ENCODE data around the gene CEP70. TPM values are rescaled to one million over a fixed set of nuclear protein-coding genes. Genes with fewer than 3 reads are reported as not detected.

CEP70 gene
- total and polyA plus RNA-seq, 2 of the 13 experiments (the other 11 are each of a cell fraction or from before 2014, with no cell fraction given), result 4.0 to 22.3 TPM

- TF ChIP-seq ZNF740 (CRISPR knock-in tag; IDR thresholded peaks at IDR 0.05), result peak; percentile 63; the same call in 1 of the 2 replicates
- TF ChIP-seq, protein P1, sequence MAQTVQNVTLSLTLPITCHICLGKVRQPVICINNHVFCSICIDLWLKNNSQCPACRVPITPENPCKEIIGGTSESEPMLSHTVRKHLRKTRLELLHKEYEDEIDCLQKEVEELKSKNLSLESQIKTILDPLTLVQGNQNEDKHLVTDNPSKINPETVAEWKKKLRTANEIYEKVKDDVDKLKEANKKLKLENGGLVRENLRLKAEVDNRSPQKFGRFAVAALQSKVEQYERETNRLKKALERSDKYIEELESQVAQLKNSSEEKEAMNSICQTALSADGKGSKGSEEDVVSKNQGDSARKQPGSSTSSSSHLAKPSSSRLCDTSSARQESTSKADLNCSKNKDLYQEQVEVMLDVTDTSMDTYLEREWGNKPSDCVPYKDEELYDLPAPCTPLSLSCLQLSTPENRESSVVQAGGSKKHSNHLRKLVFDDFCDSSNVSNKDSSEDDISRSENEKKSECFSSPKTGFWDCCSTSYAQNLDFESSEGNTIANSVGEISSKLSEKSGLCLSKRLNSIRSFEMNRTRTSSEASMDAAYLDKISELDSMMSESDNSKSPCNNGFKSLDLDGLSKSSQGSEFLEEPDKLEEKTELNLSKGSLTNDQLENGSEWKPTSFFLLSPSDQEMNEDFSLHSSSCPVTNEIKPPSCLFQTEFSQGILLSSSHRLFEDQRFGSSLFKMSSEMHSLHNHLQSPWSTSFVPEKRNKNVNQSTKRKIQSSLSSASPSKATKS (CRISPR knock-in tag; IDR thresholded peaks at IDR 0.05), result no peak
- TF ChIP-seq ZEB1 (IDR thresholded peaks at IDR 0.05; ENCODE audit: insufficient replicate concordance, low read depth), result peak; percentile 45
- TF ChIP-seq ZNF337 (CRISPR knock-in tag; IDR thresholded peaks at IDR 0.05; ENCODE audit: borderline replicate concordance, low read depth), result no peak
- peak; percentile 66; the same call in 1 of the 2 replicates for TF ChIP-seq ZNF138 (CRISPR knock-in tag; IDR thresholded peaks at IDR 0.05; ENCODE audit: low read depth)
- TF ChIP-seq SYNCRIP (IDR thresholded peaks at IDR 0.05; ENCODE audit: insufficient read depth, low read depth, low read length), result no peak
- no peak for TF ChIP-seq CBX2 (IDR thresholded peaks at IDR 0.05; ENCODE audit: low read depth, low read length)
- no peak for TF ChIP-seq CBX2 (CRISPR knock-in tag; IDR thresholded peaks at IDR 0.05; ENCODE audit: low read depth)
- TF ChIP-seq THYN1 (CRISPR knock-in tag; IDR thresholded peaks at IDR 0.05; ENCODE audit: borderline replicate concordance, low read depth), result no peak
- no peak for TF ChIP-seq HDAC6 (IDR thresholded peaks at IDR 0.05; ENCODE audit: low read depth, low read length)
- TF ChIP-seq, protein P2, sequence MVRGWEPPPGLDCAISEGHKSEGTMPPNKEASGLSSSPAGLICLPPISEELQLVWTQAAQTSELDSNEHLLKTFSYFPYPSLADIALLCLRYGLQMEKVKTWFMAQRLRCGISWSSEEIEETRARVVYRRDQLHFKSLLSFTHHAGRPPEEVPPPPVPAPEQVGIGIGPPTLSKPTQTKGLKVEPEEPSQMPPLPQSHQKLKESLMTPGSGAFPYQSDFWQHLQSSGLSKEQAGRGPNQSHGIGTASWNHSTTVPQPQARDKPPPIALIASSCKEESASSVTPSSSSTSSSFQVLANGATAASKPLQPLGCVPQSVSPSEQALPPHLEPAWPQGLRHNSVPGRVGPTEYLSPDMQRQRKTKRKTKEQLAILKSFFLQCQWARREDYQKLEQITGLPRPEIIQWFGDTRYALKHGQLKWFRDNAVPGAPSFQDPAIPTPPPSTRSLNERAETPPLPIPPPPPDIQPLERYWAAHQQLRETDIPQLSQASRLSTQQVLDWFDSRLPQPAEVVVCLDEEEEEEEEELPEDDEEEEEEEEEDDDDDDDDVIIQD (CRISPR knock-in tag; IDR thresholded peaks at IDR 0.05; ENCODE audit: low read depth), result peak; percentile 99
- 0 out of 2 replicates have a peak, but pooled peaks have one; percentile 56 for TF ChIP-seq ZNF225 (CRISPR knock-in tag; IDR thresholded peaks at IDR 0.05)
- peak; percentile 75; the same call in 1 of the 2 replicates for TF ChIP-seq HOXD1 (CRISPR knock-in tag; IDR thresholded peaks at IDR 0.05)
- TF ChIP-seq, protein P3, sequence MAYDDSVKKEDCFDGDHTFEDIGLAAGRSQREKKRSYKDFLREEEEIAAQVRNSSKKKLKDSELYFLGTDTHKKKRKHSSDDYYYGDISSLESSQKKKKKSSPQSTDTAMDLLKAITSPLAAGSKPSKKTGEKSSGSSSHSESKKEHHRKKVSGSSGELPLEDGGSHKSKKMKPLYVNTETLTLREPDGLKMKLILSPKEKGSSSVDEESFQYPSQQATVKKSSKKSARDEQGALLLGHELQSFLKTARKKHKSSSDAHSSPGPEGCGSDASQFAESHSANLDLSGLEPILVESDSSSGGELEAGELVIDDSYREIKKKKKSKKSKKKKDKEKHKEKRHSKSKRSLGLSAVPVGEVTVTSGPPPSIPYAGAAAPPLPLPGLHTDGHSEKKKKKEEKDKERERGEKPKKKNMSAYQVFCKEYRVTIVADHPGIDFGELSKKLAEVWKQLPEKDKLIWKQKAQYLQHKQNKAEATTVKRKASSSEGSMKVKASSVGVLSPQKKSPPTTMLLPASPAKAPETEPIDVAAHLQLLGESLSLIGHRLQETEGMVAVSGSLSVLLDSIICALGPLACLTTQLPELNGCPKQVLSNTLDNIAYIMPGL (CRISPR knock-in tag; IDR thresholded peaks at IDR 0.05; ENCODE audit: borderline replicate concordance in 1 of 2, low read depth in 1 of 2), result peak; percentile 73 to 84; a peak in 2 of 4 replicates
- TF ChIP-seq IKZF1 (IDR thresholded peaks at IDR 0.05), result no peak
- TF ChIP-seq SOX13 (IDR thresholded peaks at IDR 0.05), result no peak
- TF ChIP-seq SOX13 (CRISPR knock-in tag; conservative IDR thresholded peaks at IDR 0.05 in 1 of 2, IDR thresholded peaks at IDR 0.05 in 1 of 2), result peak in 1 of 2 experiments; percentile 27; a peak in 2 of 4 replicates
- TF ChIP-seq, protein P4, sequence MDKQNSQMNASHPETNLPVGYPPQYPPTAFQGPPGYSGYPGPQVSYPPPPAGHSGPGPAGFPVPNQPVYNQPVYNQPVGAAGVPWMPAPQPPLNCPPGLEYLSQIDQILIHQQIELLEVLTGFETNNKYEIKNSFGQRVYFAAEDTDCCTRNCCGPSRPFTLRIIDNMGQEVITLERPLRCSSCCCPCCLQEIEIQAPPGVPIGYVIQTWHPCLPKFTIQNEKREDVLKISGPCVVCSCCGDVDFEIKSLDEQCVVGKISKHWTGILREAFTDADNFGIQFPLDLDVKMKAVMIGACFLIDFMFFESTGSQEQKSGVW (CRISPR knock-in tag; IDR thresholded peaks at IDR 0.05; ENCODE audit: borderline replicate concordance), result no peak
- TF ChIP-seq JUND (CRISPR knock-in tag; IDR thresholded peaks at IDR 0.05), result no peak
- TF ChIP-seq ZNF629 (CRISPR knock-in tag; conservative IDR thresholded peaks at IDR 0.05), result 0 out of 2 replicates have a peak, but pooled peaks have one; percentile 5
- TF ChIP-seq ZNF101 (CRISPR knock-in tag; IDR thresholded peaks at IDR 0.05; ENCODE audit: borderline replicate concordance, low read depth), result no peak
- no peak for TF ChIP-seq MZF1 (CRISPR knock-in tag; IDR thresholded peaks at IDR 0.05; ENCODE audit: borderline replicate concordance)
Measured at GRCh38 chr3:138594150-138594934, at the start of gene CEP70 (continued).
